Activated B cell treated with CpG ODN at 0.5 μM for 24 hours (primary cell): ENCODE data around the gene CEBPB. TPM values are rescaled to one million over a fixed set of nuclear protein-coding genes. Genes with fewer than 3 reads are reported as not detected.

Source experiments
- ATAC-seq: fragments of 200-7000 bp; cut with Tn5 transposase; one replicate; pipeline ENCODE4 v1.10.0; 2021; ENCODE audit warnings: low read depth, mild to moderate bottlenecking, moderate library complexity
- CTCF ChIA-PET: fragments of 350-600 bp; sonication (Branson Sonifier 250); formaldehyde crosslinking; loops from one replicate; lab custom pipeline; 2021; ENCODE audit warnings: antibody characterized with exemption; lab: Charles Lee
- POLR2A ChIA-PET: fragments of 350-600 bp; sonication (Branson Sonifier 250); formaldehyde crosslinking; loops from one replicate; lab custom pipeline; 2021; ENCODE audit warnings: antibody characterized with exemption; lab: Charles Lee
- DNase-seq: peaks from one replicate; pipeline ENCODE4 v3.0.0; 2022
- H3K27ac Mint-ChIP-seq: one replicate; pipeline ENCODE4 v1.8.0; 2020; ENCODE audit warnings: mixed read lengths
- H3K27me3 Mint-ChIP-seq: one replicate; pipeline ENCODE4 v1.8.0; 2021; ENCODE audit warnings: mixed read lengths
- H3K36me3 Mint-ChIP-seq: one replicate; pipeline ENCODE4 v1.8.0; 2021; ENCODE audit warnings: low read depth, mixed read lengths
- H3K4me1 Mint-ChIP-seq: one replicate; pipeline ENCODE4 v1.8.0; 2021; ENCODE audit warnings: mixed read lengths
- H3K4me3 Mint-ChIP-seq: one replicate; pipeline ENCODE4 v1.8.0; 2020; ENCODE audit warnings: mild to moderate bottlenecking, mixed read lengths
- H3K9me3 Mint-ChIP-seq: one replicate; pipeline ENCODE4 v1.8.0; 2020; ENCODE audit warnings: mixed read lengths
- CTCF ChIP-seq: fragments of 200-600 bp; IDR thresholded peaks from one replicate; pipeline ENCODE4 v1.8.0; 2022; ENCODE audit warnings: antibody characterized with exemption, mild to moderate bottlenecking
- intact Hi-C: fragments of 100-400 bp; cut with micrococcal nuclease; formaldehyde crosslinking; loops from one replicate; pipeline ENCODE4 v1.15.1; 2024
- total RNA-seq: library from RNA; stranded (reverse); gene quantifications from 2 replicates; pipeline ENCODE4 v1.2.3, GENCODE V29; 2022

The CEBPB gene
- total RNA-seq, 1 donor from 2014 or later: 23.5 TPM

DNA sequence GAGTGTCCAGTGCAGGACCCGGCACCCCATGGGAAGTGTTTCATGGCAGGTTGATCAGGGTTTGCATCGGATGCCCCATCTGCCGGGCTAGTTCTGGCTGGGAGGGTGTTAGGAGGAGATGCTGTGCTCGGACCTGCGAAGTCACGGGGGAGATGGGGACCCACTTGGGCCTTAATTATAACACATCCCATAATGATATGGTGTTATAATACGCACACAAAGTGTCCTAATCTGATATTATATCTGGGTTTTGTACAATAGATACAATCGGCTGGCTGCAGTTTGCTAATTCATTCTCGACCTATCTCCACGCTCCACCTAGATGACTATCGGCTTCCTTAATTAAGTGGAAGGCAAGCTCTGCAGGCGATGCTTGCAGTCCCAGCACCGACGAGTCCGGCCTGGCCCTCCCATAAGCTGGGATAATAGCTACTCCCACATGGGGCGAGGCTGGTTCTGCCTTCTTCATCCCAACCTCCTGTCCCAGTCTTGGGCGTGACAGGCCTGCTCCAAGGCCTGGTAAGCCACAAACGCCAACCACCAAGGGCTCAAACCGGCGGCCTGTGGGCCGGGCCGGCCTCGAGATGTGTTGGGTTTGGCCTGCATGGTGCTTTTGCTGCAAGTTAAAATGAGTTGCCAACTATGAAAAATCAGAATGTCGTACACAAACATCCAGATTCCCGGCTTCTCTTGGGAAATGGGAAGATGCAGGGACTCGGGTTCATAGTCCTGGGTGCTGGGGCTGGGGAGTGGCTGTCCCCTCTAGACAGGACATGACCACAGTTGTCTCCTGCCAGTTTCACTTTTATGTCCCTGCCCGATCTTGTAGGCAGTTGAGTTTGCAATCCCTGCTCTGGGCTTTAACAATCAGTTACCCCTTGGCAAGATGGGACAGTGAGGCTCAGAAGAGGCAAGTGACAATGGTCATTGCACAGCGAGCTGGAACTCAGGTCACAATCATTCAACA, 32.7 kb downstream of the CEBPB start:
- no peak for ATAC-seq
- Mint-ChIP-seq H3K27me3 (peaks cover 9% of the 10 kb centered on the region), H3K27ac (no peak overlapping the region)

GRCh38 chr20:50224052-50224451, 33.4 kb downstream of the CEBPB start:
- DNase-seq (no peak), ATAC-seq (no peak)
- H3K36me3 Mint-ChIP-seq: no peaks in the 10 kb centered on the region
- ChIA-PET POLR2A (no interaction called here), CTCF (no interaction called here)
- H3K9me3 Mint-ChIP-seq: peaks cover 4% of the 10 kb centered on the region
- intact Hi-C loops: no loop called here
- peaks cover 9% of the 10 kb centered on the region for H3K27me3 Mint-ChIP-seq
- no peaks in the 10 kb centered on the region for H3K4me1 Mint-ChIP-seq
- H3K4me3 Mint-ChIP-seq: no peak overlapping the region
- no peak overlapping the region for H3K27ac Mint-ChIP-seq
- no peak for TF ChIP-seq CTCF

More for the DNA sequence above, 32.7 kb downstream of the CEBPB start:
- Mint-ChIP-seq H3K4me3 (no peak overlapping the region), H3K9me3 (peaks cover 4% of the 10 kb centered on the region), H3K36me3 (no peaks in the 10 kb centered on the region), H3K4me1 (no peaks in the 10 kb centered on the region)
- ChIA-PET POLR2A (no interaction called here), CTCF (no interaction called here)
- no peak for DNase-seq
- intact Hi-C loops: no loop called here
- no peak for TF ChIP-seq CTCF

DNA sequence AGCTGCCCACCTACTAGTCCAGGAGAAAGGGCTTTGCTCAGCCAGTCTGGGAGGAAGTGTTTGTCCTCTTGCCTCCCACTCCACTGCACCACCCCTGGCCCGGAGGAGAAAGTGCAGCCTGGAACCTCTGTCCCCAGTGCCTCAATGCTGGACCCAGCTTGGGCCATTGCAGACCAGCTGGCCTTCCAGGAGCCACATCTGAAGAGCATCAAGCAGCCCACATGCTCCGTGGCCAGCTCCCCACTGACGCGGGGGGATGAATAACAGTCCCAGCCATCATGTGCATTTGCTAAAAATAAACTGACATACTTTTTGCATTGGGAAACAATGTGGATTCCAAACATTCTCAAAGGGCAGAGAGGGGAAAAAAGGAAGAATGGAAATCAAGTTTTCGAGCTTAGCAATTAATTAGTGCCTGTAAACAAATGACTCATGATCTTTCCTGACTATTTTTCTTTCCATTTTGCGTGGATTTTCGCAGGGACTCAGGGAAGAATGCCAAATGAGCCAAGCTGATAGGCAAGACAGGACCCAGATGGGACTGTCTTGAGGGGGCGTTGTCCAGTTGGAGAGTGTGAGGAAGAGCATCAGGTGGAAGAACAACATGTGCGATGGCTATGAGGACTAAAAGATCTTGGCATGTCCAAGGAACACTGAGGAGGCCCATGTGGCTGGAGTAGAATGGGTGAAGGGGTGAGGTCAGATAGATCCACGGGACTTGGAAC, 34.1 kb downstream of the CEBPB start:
- DNase-seq: no peak

GRCh38 chr20:50226093-50226974, 35.7 kb downstream of the CEBPB start:
- H3K4me1 Mint-ChIP-seq: no peaks in the 10 kb centered on the region
- H3K9me3 Mint-ChIP-seq: no peaks in the 10 kb centered on the region
- no peak overlapping the region for H3K27ac Mint-ChIP-seq
- intact Hi-C loops: no loop called here
- ChIA-PET POLR2A (no interaction called here), CTCF (no interaction called here)
- DNase-seq: no peak
- no peak overlapping the region for H3K4me3 Mint-ChIP-seq
- no peak for TF ChIP-seq CTCF
- peaks cover 7% of the 10 kb centered on the region for H3K27me3 Mint-ChIP-seq
- H3K36me3 Mint-ChIP-seq: no peaks in the 10 kb centered on the region
- no peak for ATAC-seq

More for the DNA sequence above, 34.1 kb downstream of the CEBPB start:
- H3K36me3 Mint-ChIP-seq: no peaks in the 10 kb centered on the region
- H3K27me3 Mint-ChIP-seq: peaks cover 7% of the 10 kb centered on the region
- CTCF ChIA-PET: no interaction called here
- H3K9me3 Mint-ChIP-seq: peaks cover under 1% of the 10 kb centered on the region
- no peaks in the 10 kb centered on the region for H3K4me1 Mint-ChIP-seq
- POLR2A ChIA-PET: no interaction called here
- intact Hi-C loops: no loop called here
- no peak overlapping the region for H3K27ac Mint-ChIP-seq
- no peak for ATAC-seq
- TF ChIP-seq CTCF: no peak
- H3K4me3 Mint-ChIP-seq: no peak overlapping the region
